ENCODE measurements around the gene SMARCA4.
A peak's percentile ranks its signal among the peaks of the same experiment; 100 is the strongest.

The SMARCA4 gene

DNA sequence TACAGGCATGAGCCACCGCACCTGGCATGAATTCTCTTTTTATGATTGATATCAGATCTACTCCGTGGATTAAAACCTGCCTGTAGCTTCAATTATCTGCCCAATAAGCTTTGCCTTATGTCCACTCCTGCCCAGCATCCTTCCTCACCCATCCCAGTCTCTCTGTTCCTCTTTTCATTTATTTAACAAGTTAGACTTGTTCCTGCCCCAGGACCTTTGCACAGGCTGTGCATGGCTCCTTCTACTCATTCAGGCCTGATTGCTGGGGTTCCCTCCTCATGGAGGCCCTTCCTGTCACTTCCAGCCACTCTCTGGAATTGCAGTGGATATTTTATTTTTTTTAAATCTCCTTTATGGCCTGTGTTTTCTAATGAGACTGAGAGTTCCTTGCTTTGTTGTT lies 27.6 kb downstream of the SMARCA4 start:
- no peak overlapping the region for H4K12ac ChIP-seq (ENCODE audit: low read depth, low read length)
- no peaks in the 10 kb centered on the region for H3K27me3 ChIP-seq (ENCODE audit: insufficient read depth, low read length)
- H3K9ac ChIP-seq (ENCODE audit: low read length), result no peak overlapping the region
- DNase-seq, result no peak
- no peaks in the 10 kb centered on the region for H3K9me3 ChIP-seq (ENCODE audit: insufficient read depth, low read depth, low read length)
- H2AFZ ChIP-seq (ENCODE audit: insufficient read depth, low read length, poor library complexity), result no peak overlapping the region
- H2AK5ac ChIP-seq (ENCODE audit: low read length), result no peak overlapping the region
- H3K4me1 ChIP-seq (ENCODE audit: control insufficient read depth in 1 of 2, insufficient read depth in 2 of 2, low read length in 2 of 2), result no peaks in the 10 kb centered on the region
- H4K8ac ChIP-seq (ENCODE audit: low read depth, low read length), result no peak overlapping the region
- no peak overlapping the region for H3K4me3 ChIP-seq (ENCODE audit: low read depth, low read length)
- H3K36me3 ChIP-seq (ENCODE audit: control insufficient read depth in 1 of 2, insufficient read depth in 2 of 2, low read length in 2 of 2), result peaks cover 79 to 87% of the 10 kb centered on the region in 2 experiments
- H2BK12ac ChIP-seq (ENCODE audit: low read length), result no peak overlapping the region
- H4K91ac ChIP-seq (ENCODE audit: low read depth, low read length), result no peak overlapping the region
- H3K18ac ChIP-seq (ENCODE audit: low read length), result no peak overlapping the region
- no peak overlapping the region for H2BK5ac ChIP-seq (ENCODE audit: low read depth, low read length, poor library complexity)
- H3K79me1 ChIP-seq (ENCODE audit: low read length), result no peaks in the 10 kb centered on the region
- peaks cover 4% of the 10 kb centered on the region for H3K79me2 ChIP-seq (ENCODE audit: control insufficient read depth, insufficient read depth, low read length, poor library complexity)
- H3K4ac ChIP-seq (ENCODE audit: low read depth, low read length), result no peak overlapping the region
- no peak overlapping the region for H2BK120ac ChIP-seq (ENCODE audit: insufficient read depth, low read length, poor library complexity)
- no peak overlapping the region for H3K27ac ChIP-seq (ENCODE audit: low read depth, low read length)
- no peak overlapping the region for H3K14ac ChIP-seq (ENCODE audit: low read length)
- no peak overlapping the region for H3K4me2 ChIP-seq (ENCODE audit: low read length)
- WGBS (ENCODE audit: extremely low coverage, insufficient coverage, insufficient read length), result no CpG with 5 or more reads among the region's 2 CpGs
- no peak overlapping the region for H3K23ac ChIP-seq (ENCODE audit: low read length)

DNA sequence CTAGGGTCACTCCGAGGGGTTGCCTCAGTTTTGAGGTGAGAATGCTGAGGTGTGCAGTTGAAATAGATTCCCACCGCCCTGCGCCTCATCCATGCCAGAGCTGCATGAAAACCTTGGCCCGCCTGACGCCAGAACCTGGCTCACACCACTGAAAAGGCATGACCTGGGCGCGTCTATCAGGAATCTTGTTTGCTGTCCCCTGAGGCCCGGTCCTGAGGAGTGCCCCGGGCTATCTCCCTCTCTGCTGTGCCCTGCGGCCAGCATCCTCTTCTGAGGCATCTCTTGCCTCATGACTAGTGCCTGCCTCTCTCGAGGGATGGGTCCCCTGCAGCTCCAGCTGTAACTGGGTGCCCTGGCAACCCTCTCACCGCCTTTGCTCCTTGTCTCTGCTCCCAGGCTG lies 28.1 kb downstream of the SMARCA4 start:
- Histone ChIP-seq H2AFZ (ENCODE audit: insufficient read depth, low read length, poor library complexity) (no peak overlapping the region), H3K27me3 (ENCODE audit: insufficient read depth, low read length) (no peaks in the 10 kb centered on the region), H2AK5ac (ENCODE audit: low read length) (no peak overlapping the region), H4K8ac (ENCODE audit: low read depth, low read length) (no peak overlapping the region), H3K4me3 (ENCODE audit: low read depth, low read length) (no peak overlapping the region), H3K18ac (ENCODE audit: low read length) (no peak overlapping the region), H3K14ac (ENCODE audit: low read length) (no peak overlapping the region), H2BK5ac (ENCODE audit: low read depth, low read length, poor library complexity) (no peak overlapping the region), H3K9me3 (ENCODE audit: insufficient read depth, low read depth, low read length) (no peaks in the 10 kb centered on the region), H4K12ac (ENCODE audit: low read depth, low read length) (no peak overlapping the region), H3K23ac (ENCODE audit: low read length) (no peak overlapping the region), H2BK120ac (ENCODE audit: insufficient read depth, low read length, poor library complexity) (no peak overlapping the region), H2BK12ac (ENCODE audit: low read length) (no peak overlapping the region), H3K4me1 (ENCODE audit: control insufficient read depth in 1 of 2, insufficient read depth in 2 of 2, low read length in 2 of 2) (no peaks in the 10 kb centered on the region), H3K4ac (ENCODE audit: low read depth, low read length) (no peak overlapping the region), H4K91ac (ENCODE audit: low read depth, low read length) (no peak overlapping the region), H3K27ac (ENCODE audit: low read depth, low read length) (no peak overlapping the region), H3K79me1 (ENCODE audit: low read length) (no peaks in the 10 kb centered on the region), H3K36me3 (ENCODE audit: control insufficient read depth in 1 of 2, insufficient read depth in 2 of 2, low read length in 2 of 2) (peaks cover 75 to 83% of the 10 kb centered on the region in 2 experiments), H3K4me2 (ENCODE audit: low read length) (no peak overlapping the region), H3K79me2 (ENCODE audit: control insufficient read depth, insufficient read depth, low read length, poor library complexity) (peaks cover under 1% of the 10 kb centered on the region), H3K9ac (ENCODE audit: low read length) (no peak overlapping the region)
- no CpG with 5 or more reads among the region's 12 CpGs for WGBS (ENCODE audit: extremely low coverage, insufficient coverage, insufficient read length)
- DNase-seq, result peak; percentile 76 to 93

DNA sequence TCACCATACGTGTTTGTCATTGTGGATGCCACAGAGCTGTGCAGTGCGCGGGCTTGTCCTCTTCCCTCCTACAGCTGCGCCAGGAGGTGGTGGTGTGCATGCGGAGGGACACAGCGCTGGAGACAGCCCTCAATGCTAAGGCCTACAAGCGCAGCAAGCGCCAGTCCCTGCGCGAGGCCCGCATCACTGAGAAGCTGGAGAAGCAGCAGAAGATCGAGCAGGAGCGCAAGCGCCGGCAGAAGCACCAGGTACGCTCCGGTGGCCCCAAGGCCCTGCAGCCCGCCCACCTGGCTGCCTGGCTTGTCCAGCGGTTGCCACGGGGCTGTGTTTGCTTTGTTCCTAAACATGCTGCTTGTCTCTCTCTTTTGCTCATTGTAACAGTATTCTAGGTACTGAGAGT lies 30.2 kb downstream of the SMARCA4 start:
- no peaks in the 10 kb centered on the region for H3K4me1 ChIP-seq (ENCODE audit: control insufficient read depth in 1 of 2, insufficient read depth in 2 of 2, low read length in 2 of 2)
- H3K9ac ChIP-seq (ENCODE audit: low read length), result no peak overlapping the region
- H2BK120ac ChIP-seq (ENCODE audit: insufficient read depth, low read length, poor library complexity), result no peak overlapping the region
- H2BK5ac ChIP-seq (ENCODE audit: low read depth, low read length, poor library complexity), result no peak overlapping the region
- no peak overlapping the region for H4K12ac ChIP-seq (ENCODE audit: low read depth, low read length)
- no peaks in the 10 kb centered on the region for H3K79me1 ChIP-seq (ENCODE audit: low read length)
- WGBS (ENCODE audit: extremely low coverage, insufficient coverage, insufficient read length), result no CpG with 5 or more reads among the region's 20 CpGs
- no peak overlapping the region for H2AK5ac ChIP-seq (ENCODE audit: low read length)
- H2BK12ac ChIP-seq (ENCODE audit: low read length), result no peak overlapping the region
- H3K27me3 ChIP-seq (ENCODE audit: insufficient read depth, low read length), result no peaks in the 10 kb centered on the region
- no peak overlapping the region for H2AFZ ChIP-seq (ENCODE audit: insufficient read depth, low read length, poor library complexity)
- no peak for DNase-seq
- H3K36me3 ChIP-seq (ENCODE audit: control insufficient read depth in 1 of 2, insufficient read depth in 2 of 2, low read length in 2 of 2), result peaks cover 70 to 77% of the 10 kb centered on the region in 2 experiments
- no peak overlapping the region for H3K4me3 ChIP-seq (ENCODE audit: low read depth, low read length)
- no peak overlapping the region for H3K4ac ChIP-seq (ENCODE audit: low read depth, low read length)
- no peaks in the 10 kb centered on the region for H3K79me2 ChIP-seq (ENCODE audit: control insufficient read depth, insufficient read depth, low read length, poor library complexity)
- H3K14ac ChIP-seq (ENCODE audit: low read length), result no peak overlapping the region
- H4K8ac ChIP-seq (ENCODE audit: low read depth, low read length), result no peak overlapping the region
- no peak overlapping the region for H3K23ac ChIP-seq (ENCODE audit: low read length)
- no peak overlapping the region for H3K4me2 ChIP-seq (ENCODE audit: low read length)
- H3K27ac ChIP-seq (ENCODE audit: low read depth, low read length), result no peak overlapping the region
- H4K91ac ChIP-seq (ENCODE audit: low read depth, low read length), result no peak overlapping the region
- no peaks in the 10 kb centered on the region for H3K9me3 ChIP-seq (ENCODE audit: insufficient read depth, low read depth, low read length)
- H3K18ac ChIP-seq (ENCODE audit: low read length), result no peak overlapping the region

DNA sequence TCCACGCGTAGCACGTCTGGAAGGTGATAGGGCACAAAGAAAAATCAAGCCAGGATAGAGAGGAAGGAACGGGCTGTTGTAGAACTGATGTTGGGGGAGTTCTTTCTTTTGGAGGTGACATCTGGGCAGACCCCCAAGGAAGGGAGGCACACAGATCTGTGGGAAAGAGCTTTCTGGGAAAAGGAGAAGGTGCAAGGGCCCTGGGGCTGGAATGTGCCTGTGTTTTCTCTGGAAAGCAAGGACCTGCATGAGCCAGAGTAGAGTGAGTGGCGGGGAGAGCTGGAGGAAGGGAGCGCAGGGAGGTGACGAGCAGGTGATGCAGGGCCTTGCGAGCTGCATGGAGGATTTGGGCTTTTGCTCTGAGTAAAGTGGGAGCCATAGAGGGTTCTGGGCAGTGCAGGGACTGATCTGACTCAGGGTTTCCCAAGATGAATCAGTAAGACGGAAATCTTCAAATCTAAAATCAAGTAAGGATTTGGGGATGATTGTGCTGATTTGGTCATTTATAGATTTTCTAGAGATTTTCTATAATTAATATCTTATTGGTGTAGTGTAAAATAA lies 30.8 kb downstream of the SMARCA4 start:
- WGBS (ENCODE audit: extremely low coverage, insufficient coverage, insufficient read length), result no CpG with 5 or more reads among the region's 9 CpGs

More for the DNA sequence above, 30.8 kb downstream of the SMARCA4 start:
- no peak overlapping the region for H4K8ac ChIP-seq (ENCODE audit: low read depth, low read length)
- no peak overlapping the region for H2BK5ac ChIP-seq (ENCODE audit: low read depth, low read length, poor library complexity)
- H3K27ac ChIP-seq (ENCODE audit: low read depth, low read length), result no peak overlapping the region
- H3K9me3 ChIP-seq (ENCODE audit: insufficient read depth, low read depth, low read length), result no peaks in the 10 kb centered on the region
- H3K23ac ChIP-seq (ENCODE audit: low read length), result no peak overlapping the region
- no peaks in the 10 kb centered on the region for H3K4me1 ChIP-seq (ENCODE audit: control insufficient read depth in 1 of 2, insufficient read depth in 2 of 2, low read length in 2 of 2)
- no peak overlapping the region for H3K4me3 ChIP-seq (ENCODE audit: low read depth, low read length)
- no peaks in the 10 kb centered on the region for H3K27me3 ChIP-seq (ENCODE audit: insufficient read depth, low read length)
- H2BK12ac ChIP-seq (ENCODE audit: low read length), result no peak overlapping the region
- H2BK120ac ChIP-seq (ENCODE audit: insufficient read depth, low read length, poor library complexity), result no peak overlapping the region
- no peak overlapping the region for H2AK5ac ChIP-seq (ENCODE audit: low read length)
- no peak overlapping the region for H3K18ac ChIP-seq (ENCODE audit: low read length)
- H3K36me3 ChIP-seq (ENCODE audit: control insufficient read depth in 1 of 2, insufficient read depth in 2 of 2, low read length in 2 of 2), result peaks cover 69 to 77% of the 10 kb centered on the region in 2 experiments
- H4K12ac ChIP-seq (ENCODE audit: low read depth, low read length), result no peak overlapping the region
- no peak overlapping the region for H3K4ac ChIP-seq (ENCODE audit: low read depth, low read length)
- H3K14ac ChIP-seq (ENCODE audit: low read length), result no peak overlapping the region
- H2AFZ ChIP-seq (ENCODE audit: insufficient read depth, low read length, poor library complexity), result no peak overlapping the region
- H3K4me2 ChIP-seq (ENCODE audit: low read length), result no peak overlapping the region
- DNase-seq, result no peak
- no peaks in the 10 kb centered on the region for H3K79me1 ChIP-seq (ENCODE audit: low read length)
- no peaks in the 10 kb centered on the region for H3K79me2 ChIP-seq (ENCODE audit: control insufficient read depth, insufficient read depth, low read length, poor library complexity)
- H4K91ac ChIP-seq (ENCODE audit: low read depth, low read length), result no peak overlapping the region
- no peak overlapping the region for H3K9ac ChIP-seq (ENCODE audit: low read length)

All from trophoblast cell (in vitro differentiated cells and primary cell).